NCI-H2029 treated with DMSO at 0.1 percent for 48 hours (cell line): ENCODE measurements around the gene RNU1-1.
"Not testable (repeated sequence)": the region's sequence is repeated elsewhere in the genome, so short reads cannot be mapped to it uniquely, and the experiment has no call there.

ENCODE experiments used
- DNase-seq: peaks from one replicate; lab custom pipeline; 2025; lab: John Stamatoyannopoulos, UW

The RNU1-1 gene

DNA sequence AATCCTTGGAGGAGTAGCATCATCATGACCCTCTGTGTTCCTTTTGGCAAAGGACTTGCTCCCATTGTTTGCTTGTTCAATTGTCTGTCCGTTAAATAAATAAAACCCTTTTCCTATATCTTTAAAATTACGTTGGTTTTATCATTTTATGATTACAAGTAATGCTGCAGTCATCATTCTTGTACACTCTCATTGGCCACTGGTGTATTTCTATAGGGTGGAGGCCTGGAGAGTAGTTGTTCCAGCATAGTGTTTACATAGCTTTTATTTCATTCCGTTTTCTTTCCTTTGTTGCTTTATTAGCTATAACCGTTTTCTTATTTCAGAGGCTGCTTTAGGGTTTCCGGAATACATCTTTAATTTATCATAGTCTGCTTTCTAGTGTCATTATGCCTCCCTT is 7.6 kb upstream of the RNU1-1 start:
- DNase-seq: not testable (repeated sequence)

DNA sequence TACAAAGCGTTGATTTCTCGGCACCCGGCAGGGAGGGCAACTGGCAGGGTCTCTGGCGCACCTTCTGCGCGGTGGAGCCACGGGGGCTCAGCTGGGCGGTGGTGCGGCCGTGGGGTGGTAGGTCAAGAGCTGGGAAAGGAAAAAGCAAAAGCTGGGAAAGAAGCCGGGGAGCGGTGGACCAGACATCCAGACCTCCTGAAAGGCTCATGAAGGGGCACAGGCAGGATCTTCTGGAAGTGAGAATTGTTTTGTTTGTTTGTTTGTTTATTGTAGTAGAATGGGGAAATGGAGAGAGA is 7.2 kb upstream of the RNU1-1 start:
- DNase-seq: no peak

DNA sequence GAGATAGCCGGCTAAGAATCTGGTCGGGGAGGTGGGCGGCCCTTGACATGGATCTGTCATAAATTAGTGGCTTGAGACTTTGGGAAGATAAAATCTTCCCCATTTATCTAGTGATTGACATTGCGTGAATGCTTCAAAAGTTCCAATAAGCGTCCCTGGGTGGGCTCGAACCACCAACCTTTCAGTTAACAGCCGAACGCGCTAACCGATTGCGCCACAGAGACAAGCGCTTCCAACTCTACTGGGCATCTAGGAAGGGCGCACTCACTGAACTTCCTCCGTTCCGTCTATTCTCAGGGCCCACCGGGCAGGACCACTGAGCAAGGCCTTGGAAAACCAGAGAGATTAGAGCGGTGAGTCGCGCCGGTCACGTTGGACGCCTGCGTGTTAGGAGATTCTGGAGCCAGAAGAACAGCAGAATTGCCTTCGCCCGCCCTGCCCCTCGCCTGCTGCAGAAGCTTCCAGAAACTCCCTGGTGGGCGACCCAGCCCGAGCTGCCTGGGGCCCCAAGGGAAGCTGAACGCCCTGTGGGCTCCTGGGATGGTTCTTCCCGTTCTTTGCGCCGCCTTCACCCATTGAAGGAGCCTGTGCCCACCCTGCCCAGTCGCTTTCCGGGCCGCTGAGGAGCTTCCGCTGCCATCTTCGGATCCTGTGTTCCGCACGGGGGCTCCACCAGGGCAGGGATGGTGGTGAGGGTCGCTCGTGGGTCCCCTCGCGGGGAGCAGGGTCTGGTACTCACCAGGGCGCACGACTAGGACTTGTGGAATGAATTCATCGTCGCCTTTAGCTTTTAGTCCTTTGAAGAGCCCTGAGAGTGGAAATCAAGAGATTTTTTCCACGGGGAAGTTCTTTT is 6.6 kb upstream of the RNU1-1 start:
- not testable (repeated sequence) for DNase-seq

DNA sequence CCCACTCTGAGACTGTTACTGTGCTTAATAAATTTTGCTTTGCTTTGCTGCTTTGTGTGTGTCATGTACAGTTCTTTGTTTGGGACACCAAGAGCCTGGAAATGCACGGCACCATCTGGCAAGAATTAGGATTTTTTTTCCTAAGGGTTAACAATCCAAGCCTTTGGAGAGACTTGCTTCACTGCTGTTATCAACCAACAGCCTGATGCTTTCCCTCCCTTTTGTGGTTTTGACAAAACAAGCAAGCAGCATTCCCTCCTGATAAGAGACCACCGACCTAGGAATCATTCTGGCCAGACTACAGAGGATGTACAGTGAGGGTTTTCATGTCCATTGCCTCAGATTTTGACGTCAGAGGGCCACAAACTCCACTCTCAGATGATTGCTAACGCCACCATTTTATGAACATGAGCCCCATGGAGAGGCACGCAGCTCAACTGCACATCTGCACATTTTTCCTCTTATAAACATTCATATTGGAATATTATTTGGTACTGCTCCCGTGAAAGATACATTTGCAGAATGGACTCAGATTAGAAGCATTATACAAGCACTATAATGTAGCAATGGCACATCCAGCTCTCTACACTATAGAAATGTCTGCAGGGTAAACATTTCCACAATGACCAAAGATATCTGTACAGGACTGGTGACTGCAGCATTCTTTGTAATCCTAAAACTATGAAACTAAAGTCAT is 5.3 kb upstream of the RNU1-1 start:
- not testable (repeated sequence) for DNase-seq

DNA sequence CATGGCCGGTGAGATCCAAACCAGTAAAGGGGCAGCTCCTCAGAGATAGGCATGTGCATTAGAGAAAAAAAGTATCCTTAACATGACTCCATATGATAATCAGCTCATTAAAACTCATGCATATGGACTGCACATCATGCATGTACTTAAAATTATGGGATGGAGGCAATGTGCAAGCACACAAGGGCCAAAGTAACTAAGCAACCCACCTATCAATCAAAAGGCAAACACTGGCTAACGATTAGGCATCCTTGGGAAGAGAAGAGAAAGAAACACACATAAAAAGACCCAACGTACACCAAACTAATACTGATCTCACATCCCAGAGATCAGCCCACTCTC is 4.8 kb upstream of the RNU1-1 start:
- DNase-seq: not testable (repeated sequence)

DNA sequence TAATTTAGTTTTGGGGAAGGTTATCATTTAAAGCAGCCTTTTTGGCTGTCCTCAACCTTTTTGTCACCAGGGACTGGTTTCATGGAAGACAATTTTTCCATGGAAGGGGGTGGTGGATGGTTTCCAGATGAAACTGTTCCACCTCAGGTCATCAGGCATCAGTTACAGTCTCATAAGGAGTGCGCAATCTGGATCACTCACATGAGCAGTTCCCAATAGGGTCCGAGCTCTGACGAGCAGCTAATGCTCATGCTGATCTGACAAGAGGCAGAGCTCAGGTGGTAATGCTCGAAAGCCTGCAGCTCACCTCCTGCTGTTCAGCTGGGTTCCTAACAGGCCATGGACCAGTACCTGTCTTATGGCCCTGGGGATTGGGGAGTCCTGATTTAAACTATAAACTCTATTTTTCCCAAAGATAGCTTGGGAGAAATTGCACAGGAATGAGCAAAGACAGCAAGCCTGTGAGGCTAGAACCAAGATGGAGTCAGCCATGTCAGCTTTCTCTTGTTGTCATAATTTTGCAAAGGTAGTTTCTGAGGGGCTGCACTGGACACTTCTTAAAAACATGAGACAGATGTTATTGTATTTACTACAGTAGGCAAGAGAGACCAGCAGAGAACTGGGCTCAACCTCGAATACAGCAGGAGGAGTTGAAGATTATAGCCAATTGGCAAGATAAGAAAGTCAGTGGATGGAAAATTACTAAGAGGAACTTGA is 2.8 kb upstream of the RNU1-1 start:
- DNase-seq: not testable (repeated sequence)

DNA sequence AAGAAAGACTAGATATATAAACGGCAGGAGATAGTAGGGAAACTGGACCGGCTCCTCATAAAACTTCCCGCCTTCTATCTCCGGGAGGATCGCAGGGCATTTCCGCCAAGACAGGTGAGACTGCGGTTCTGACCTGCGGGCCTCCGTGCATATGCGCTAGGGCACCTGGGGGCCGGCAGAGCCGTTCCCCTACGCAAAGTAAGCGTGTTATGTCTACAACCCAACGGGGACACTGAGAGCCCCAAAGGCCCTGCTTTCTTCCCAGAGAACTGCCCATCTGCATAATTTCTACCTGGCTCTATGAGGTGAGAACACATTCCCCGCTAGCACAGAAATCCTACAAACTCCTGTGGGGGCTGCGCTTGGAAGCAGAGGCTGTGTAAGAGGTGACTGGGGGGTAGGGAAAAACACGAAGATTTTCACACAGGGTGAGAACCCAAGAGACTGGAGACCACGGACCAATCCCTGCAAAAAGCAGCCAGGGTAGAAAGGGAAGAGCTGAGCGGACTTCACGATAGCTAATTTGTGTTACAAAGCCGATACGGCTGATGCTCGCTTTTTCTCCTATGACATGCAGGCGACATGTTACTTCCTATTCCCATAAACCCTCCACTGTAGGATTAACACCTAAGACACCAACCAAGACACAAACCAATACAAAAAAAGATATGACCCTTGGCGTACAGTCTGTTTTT is 526 bp downstream of the RNU1-1 start:
- DNase-seq: peak; percentile 75

DNA sequence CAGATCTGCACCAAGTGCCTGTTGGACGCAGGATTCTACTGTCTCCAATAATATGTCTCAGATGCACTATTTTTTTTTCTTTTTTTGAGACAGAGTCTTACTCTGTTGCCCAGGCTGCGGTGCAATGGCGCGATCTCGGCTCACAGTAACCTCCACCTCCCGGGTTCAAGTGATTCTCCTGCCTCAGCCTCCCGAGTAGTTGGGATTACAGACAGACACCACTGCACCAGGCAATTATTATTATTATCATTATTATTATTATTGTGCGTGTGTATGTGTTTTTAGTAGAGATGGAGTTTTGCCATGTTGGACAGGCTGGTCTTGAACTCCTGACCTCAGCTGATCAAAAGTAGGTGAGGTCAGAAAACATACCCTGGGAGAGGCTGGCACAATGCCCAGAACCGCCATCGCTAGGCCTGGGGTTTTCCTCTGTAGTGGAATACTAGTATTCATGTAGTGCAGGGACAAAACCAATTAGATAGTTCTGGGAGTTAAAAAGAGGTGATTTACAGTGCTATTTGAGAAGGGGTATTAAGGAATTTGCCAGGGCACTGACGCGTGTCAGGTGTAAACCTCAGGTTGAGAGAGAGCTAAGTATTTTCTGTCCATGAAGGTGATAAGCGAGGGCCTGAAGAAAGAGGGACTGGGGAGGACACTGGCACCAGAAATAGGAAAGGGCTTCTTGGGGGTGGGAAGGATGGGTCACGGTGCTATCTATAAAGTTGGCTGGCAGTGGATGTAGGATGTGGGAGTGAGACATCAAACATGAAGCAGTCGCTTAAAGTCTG is 1.3 kb downstream of the RNU1-1 start:
- peak; percentile 36 for DNase-seq

DNA sequence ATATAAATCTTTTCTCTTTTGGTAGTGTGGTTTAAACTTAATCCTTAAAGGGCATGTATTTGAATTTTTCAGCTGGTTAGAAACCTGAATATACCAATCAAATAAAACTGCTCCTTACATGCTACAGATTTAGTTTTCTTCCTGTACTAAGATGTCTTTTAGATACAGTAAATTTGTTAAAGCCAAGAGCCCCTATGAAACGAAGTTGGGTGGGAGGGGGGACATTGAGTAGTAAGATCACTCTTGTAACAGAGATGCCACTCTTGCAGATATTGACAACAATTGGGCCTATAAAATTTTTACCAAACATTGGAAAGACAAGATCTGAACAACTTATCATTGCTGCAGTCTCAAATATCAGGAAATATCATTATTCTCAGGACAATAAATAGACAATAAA is 2.2 kb downstream of the RNU1-1 start:
- DNase-seq: not testable (repeated sequence)

DNA sequence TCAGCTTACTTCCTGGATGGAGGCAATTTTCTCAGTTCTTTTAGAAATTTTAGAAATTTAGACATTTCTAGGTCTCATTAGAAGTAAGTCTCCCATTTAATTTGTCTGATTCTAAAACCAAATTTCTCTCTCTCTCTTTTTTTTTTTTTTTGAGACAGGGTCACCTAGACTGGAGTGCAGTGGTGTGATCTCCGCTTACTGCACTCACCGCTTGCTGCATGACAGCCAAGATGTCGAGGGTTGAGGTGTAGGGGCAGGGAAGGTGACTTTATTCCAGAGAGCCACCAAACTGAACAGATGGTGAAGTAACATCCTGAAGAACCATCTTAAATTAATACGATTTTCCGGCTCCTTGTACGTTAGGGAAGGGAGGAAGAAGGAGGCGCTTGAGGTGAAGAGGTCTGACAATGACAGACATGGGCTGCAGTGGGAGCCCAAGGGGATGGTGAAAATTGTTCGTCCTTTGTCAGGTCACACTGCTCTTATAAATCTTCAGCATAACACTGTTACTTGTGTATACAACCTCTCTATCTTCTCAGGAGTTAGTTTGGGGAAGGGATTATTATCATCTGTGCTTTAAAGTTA is 5.1 kb downstream of the RNU1-1 start:
- not testable (repeated sequence) for DNase-seq

DNA sequence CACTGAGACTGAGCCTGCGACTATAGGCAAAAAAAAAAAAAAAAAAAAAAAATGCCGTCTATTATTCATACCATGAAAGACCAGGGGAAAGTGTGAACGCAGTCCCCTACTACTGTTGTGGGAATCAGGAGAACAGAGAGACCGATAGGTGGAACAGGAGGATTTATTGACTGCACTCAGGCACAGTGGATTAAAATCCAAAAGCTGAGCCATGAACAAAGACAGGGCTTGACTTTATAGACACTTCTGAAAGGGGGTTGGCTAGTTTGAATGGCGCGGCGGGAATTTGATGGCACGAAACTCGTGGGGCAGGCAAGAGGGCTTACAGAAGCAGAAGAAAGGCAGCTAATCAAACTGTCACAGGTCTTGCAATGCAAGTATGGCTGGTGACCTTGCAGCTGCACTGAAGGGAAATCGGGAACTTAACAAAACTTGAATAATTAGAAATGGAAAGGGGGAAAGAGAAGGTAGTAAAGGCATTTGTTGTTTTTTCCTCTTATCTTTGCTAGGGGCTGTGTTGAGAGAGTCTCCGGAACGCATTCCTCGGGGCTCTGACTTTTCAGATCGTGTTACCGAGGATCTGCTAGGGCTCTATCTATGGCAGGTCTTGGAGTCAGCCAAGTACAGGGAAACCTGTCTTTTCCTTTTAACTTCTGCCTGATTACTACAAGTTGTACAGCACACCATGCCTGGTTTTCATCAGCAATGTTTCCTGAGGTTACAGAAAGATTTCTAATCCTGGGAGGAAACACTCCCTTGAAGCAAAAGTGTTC is 7.5 kb downstream of the RNU1-1 start:
- not testable (repeated sequence) for DNase-seq

DNA sequence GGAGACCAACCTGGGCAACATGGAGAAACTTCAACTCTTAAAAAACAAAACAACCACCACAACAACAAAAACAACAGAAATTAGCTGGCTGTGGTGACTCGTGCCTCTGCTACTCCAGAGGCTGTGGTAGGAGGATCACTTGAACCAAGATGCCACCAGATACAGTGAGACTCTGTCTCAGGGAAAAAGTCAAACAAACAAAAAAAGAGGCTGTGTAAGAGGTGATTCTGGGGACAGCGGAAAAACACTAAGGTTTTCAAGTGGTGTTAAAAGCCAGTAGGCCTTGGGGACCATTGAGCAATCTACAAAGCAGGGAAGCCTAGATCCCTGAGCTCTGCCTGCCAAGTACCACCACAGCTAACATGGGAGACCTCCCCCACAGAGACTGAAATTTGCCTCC is 8.2 kb downstream of the RNU1-1 start:
- not testable (repeated sequence) for DNase-seq

DNA sequence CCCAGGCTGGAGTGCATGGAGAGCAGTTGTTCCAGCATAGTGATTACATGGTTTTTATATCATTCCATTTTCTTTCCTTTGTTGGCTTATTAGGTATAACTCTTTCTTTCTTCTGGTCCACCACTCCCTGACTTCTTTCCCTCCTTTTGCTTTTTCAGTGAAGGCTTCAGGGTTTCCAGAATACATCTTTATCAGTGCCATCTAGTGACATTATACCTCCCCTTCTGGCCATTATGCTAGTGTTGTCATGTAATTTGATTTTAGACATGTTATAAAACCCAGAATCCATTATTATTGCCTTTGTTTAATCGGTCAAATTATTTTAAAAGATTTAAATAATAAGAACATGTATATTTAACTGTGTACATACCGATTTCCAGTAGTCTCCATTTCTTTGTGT is 10.6 kb downstream of the RNU1-1 start:
- DNase-seq: no peak

DNA sequence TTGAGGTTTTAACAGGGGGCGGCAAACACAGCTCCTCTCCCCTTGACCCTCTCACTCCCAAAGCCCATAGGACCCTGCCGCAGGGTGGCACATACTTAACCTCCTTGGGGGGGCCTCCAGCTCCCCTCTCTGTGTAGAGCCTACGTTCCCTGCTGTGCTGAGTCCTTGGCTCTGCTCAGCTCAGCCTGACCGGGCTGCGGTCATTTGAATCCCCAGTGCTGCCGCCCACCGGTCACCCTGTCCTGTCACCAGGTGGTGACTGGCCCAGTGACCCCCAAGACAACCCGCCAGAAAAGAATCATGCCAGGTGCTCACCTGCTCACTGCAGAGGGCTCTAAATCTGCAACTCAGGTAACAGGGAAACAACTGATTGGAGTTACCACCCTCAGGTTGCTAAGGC is 12.6 kb downstream of the RNU1-1 start:
- DNase-seq: not testable (repeated sequence)

DNA sequence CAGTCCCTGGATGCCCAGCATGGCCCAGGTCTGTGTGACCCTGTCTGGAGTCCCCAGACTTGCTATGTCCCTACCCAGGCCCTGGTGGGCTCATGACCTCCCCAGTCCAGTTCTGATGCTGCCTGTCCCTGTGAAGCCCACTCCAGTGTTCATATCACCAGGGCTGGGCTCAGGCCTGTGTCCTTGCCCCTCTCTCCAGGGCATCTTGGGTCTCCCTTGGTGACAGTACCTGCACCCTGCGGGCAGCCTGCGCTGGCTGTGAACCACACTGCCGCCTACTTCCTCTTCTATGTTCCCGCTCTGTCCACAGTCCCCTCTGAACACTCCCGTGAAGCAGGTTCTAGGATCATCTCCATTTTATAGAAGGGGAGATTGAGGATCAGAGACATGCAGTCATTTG is 13.1 kb downstream of the RNU1-1 start:
- DNase-seq: not testable (repeated sequence)

DNA sequence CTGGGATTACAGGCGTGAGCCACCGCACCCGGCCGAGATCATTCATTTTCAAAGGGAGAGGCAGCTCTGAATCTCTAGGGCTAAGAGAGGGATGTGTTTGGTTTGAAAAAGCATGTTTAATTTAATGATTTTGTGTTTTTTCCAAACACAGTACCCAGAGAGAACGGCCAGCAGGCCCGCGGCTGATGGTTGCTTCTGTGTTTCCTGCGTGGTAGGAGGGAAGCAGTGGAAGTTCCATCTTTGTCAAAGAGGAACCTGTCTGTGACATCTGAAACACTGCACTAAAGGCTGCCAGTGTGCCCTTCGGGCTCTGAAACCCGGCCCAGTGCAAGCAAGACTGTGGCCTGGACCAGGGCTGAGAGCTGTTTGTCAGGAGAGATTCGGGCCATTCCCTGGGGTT is 13.6 kb downstream of the RNU1-1 start:
- not testable (repeated sequence) for DNase-seq

DNA sequence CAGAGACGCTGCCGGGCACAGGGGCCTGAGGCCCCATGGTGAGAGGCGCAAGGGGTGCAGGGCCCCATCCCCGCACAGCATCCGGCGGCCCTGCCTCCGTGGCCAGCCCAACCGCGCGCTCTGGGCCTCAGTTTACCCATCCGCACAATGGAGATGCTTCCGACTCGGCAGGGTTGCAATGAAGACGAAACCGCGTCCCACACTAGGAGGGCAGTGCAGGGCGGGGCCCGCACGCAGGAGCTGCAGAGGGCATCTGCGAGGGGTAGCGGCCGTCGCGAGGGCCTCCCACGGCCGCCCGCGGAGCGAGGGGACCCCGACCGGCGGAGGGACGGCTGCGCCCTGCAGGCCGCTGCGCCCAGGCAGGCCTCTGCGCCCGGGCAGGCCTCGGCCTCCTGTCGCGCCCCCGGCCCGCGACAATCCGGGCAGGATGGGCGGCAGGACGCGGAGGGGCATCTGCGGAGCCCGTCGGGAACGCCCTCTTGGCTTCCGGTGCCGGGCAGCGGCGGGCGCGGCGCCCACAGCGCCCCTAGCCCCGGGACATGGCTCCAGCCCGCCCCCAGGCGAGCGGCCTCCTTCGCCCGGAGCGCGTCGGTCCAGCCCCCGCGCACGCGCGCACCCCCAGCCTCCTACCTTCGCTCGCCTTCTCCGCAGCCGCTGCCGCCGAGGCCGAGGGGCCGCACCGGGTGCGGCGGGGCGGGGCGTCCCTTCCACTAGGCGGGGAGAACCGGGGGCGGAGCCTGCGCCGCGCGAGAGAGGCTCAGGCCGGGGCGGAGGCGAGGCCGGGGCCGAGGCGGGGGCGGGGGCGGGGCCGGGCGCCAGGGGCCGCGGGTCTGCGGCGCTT is 15.3 kb downstream of the RNU1-1 start:
- DNase-seq: peak; percentile 50

DNA sequence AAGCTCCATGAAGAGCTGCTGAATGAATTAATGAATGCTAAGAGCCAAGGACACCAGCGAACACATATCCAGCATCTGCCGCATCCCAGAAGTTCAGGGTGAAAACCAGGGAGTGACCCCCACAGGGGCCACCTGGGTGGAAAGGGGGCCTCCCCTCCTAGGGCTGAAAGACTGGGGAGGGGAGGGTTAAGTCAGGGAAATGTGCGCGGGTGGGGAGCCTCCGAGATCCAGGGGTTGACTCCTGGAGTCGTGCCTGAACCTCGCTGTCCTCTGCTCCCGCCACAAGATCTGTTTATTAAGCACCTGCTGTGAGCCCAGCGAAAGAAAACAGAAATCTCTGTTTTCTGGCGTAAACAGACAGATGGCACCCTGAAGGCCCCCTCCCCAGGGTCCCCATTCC is 16.0 kb downstream of the RNU1-1 start:
- not testable (repeated sequence) for DNase-seq

DNA sequence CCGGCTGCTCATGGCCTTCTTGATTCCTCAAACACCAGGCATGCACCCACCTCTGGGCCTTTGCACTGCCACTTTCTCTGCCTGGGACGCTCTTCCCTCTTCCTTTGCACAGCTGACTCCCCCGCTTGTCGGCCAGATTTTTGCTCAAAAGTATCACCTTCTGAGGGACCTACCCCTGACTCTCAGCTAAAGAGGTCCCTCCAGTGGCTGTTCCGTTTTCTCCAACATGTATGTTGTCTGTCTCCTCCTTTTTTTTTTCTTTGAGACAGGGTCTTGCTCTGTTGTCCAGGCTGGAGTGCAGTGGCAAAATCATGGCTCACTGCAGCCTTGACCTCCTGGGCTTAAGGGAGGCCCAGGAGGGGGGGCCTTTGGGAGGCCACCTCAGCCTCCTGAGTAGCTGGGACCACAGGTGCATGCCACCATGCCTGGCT is 16.6 kb downstream of the RNU1-1 start:
- not testable (repeated sequence) for DNase-seq
